Astrocyte (in vitro differentiated cells and primary cell): Measurements from ENCODE around the gene RPL4.
"Not testable (repeated sequence)": the region's sequence is repeated elsewhere in the genome, so short reads cannot be mapped to it uniquely, and the experiment has no call there.

Experiments
- EZH2 ChIP-seq: IDR thresholded peaks from 2 replicates; pipeline ENCODE4 v1.6.1; 2012; ENCODE audit warnings: mild to moderate bottlenecking, low read length, inconsistent platforms; ENCODE audit not compliant: insufficient read depth
- TF ChIP-seq, protein P1 (sequence below): IDR thresholded peaks from 2 replicates; pipeline ENCODE4 v1.5.1; 2011; ENCODE audit warnings: low read depth, mild to moderate bottlenecking, inconsistent platforms, low read length, moderate library complexity; ENCODE audit not compliant: insufficient read depth

DNA sequence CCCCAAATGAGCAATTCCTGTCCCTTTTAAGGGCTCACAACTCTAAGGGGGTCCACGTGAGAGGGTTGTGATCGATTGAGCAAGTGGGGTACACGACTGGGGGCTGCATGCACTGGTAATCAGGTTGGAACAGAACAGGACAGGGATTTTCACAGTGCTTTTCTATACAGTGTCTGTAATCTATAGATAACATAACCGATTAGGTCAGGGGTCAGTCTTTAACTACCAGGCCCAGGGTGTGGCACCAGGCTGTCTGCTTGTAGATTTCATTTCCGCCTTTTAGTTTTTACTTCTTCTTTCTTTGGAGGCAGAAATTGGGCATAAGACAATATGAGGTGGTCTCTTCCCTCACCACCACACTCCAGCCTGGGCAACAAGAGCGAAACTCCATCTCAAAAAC lies 39.4 kb downstream of the RPL4 start:
- TF ChIP-seq, protein P1, sequence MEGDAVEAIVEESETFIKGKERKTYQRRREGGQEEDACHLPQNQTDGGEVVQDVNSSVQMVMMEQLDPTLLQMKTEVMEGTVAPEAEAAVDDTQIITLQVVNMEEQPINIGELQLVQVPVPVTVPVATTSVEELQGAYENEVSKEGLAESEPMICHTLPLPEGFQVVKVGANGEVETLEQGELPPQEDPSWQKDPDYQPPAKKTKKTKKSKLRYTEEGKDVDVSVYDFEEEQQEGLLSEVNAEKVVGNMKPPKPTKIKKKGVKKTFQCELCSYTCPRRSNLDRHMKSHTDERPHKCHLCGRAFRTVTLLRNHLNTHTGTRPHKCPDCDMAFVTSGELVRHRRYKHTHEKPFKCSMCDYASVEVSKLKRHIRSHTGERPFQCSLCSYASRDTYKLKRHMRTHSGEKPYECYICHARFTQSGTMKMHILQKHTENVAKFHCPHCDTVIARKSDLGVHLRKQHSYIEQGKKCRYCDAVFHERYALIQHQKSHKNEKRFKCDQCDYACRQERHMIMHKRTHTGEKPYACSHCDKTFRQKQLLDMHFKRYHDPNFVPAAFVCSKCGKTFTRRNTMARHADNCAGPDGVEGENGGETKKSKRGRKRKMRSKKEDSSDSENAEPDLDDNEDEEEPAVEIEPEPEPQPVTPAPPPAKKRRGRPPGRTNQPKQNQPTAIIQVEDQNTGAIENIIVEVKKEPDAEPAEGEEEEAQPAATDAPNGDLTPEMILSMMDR = not testable (repeated sequence)
- TF ChIP-seq EZH2 = not testable (repeated sequence)
